HG02840 (cell line): ENCODE data around the gene ADH7.
A peak's percentile ranks its signal among the peaks of the same experiment; 100 is the strongest.
"Not testable (repeated sequence)": the region's sequence is repeated elsewhere in the genome, so short reads cannot be mapped to it uniquely, and the experiment has no call there.

ENCODE experiments used
- ATAC-seq: cut with Tn5 transposase; IDR thresholded peaks from one replicate; pipeline ENCODE4 v1.9.1; 2021; ENCODE audit warnings: mild to moderate bottlenecking, moderate library complexity, moderate number of reproducible peaks; ENCODE audit not compliant: unreplicated experiment, low FRiP score

ADH7 gene

GRCh38 chr4:99417125-99417524 lies 18.0 kb downstream of the ADH7 start:
- no peak for ATAC-seq

GRCh38 chr4:99415762-99416161 lies 19.4 kb downstream of the ADH7 start:
- not testable (repeated sequence) for ATAC-seq

GRCh38 chr4:99414902-99415301 lies 20.2 kb downstream of the ADH7 start:
- not testable (repeated sequence) for ATAC-seq

GRCh38 chr4:99414401-99414800 lies 20.7 kb downstream of the ADH7 start:
- ATAC-seq: no peak

- ATAC-seq: no peak
Measured at GRCh38 chr4:99413140-99413539, 22.0 kb downstream of the ADH7 start.

GRCh38 chr4:99411041-99411440 lies 24.1 kb downstream of the ADH7 start:
- no peak for ATAC-seq

GRCh38 chr4:99410075-99410474 lies 25.1 kb downstream of the ADH7 start:
- ATAC-seq: no peak

- ATAC-seq: no peak
Measured at GRCh38 chr4:99408346-99408745, 26.8 kb downstream of the ADH7 start.

GRCh38 chr4:99405433-99406115 lies 29.6 kb downstream of the ADH7 start:
- ATAC-seq: no peak

GRCh38 chr4:99404595-99405287 lies 30.4 kb downstream of the ADH7 start:
- peak; percentile 82 for ATAC-seq

- peak; percentile 79 for ATAC-seq
Measured at GRCh38 chr4:99403380-99404184, 31.6 kb downstream of the ADH7 start.

- no peak for ATAC-seq
Measured at GRCh38 chr4:99402765-99403164, 32.4 kb downstream of the ADH7 start.

- ATAC-seq: no peak
Measured at GRCh38 chr4:99400831-99401230, 34.3 kb downstream of the ADH7 start.

GRCh38 chr4:99399017-99399416 lies 36.1 kb downstream of the ADH7 start:
- no peak for ATAC-seq

GRCh38 chr4:99395595-99396364 lies 39.4 kb downstream of the ADH7 start:
- no peak for ATAC-seq

- ATAC-seq: no peak
Measured at GRCh38 chr4:99394896-99395295, 40.2 kb downstream of the ADH7 start.

GRCh38 chr4:99390055-99390454 lies 45.1 kb downstream of the ADH7 start:
- ATAC-seq: no peak

- no peak for ATAC-seq
Measured at GRCh38 chr4:99389606-99390005, 45.5 kb downstream of the ADH7 start.

GRCh38 chr4:99383833-99384392 lies 51.2 kb downstream of the ADH7 start:
- ATAC-seq: no peak

GRCh38 chr4:99383399-99383798 lies 51.7 kb downstream of the ADH7 start:
- no peak for ATAC-seq
